ENCODE data around the gene NCSTN.

Gene NCSTN

GRCh38 chr1:160352555-160352954 lies 9.4 kb downstream of the NCSTN start:
- DNase-seq, result no peak

- no peak for DNase-seq
These were observed 10.0 kb downstream of the NCSTN start for GRCh38 chr1:160353223-160353622.

GRCh38 chr1:160354388-160354985 lies 11.3 kb downstream of the NCSTN start:
- DNase-seq, result peak in 1 of 5 experiments; percentile 40

GRCh38 chr1:160357286-160358002 lies 14.3 kb downstream of the NCSTN start:
- no peak for DNase-seq

GRCh38 chr1:160358073-160358472 lies 14.9 kb downstream of the NCSTN start:
- no peak for DNase-seq

GRCh38 chr1:160359559-160360226 lies 16.5 kb downstream of the NCSTN start:
- DNase-seq, result no peak

GRCh38 chr1:160360227-160360695 lies 17.1 kb downstream of the NCSTN start:
- no peak for DNase-seq

GRCh38 chr1:160361199-160361598 lies 18.0 kb downstream of the NCSTN start:
- no peak for DNase-seq

GRCh38 chr1:160361814-160362167 lies 18.6 kb downstream of the NCSTN start:
- DNase-seq, result no peak

GRCh38 chr1:160362168-160362957 lies 19.2 kb downstream of the NCSTN start:
- no peak for DNase-seq

GRCh38 chr1:160363010-160363409 lies 19.8 kb downstream of the NCSTN start:
- no peak for DNase-seq

- no peak for DNase-seq
These were observed 21.0 kb downstream of the NCSTN start for GRCh38 chr1:160363951-160364735.

GRCh38 chr1:160365325-160365724 lies 22.1 kb downstream of the NCSTN start:
- no peak for DNase-seq

- DNase-seq, result no peak
These were observed 23.7 kb downstream of the NCSTN start, which contains the start of gene NHLH1 for GRCh38 chr1:160366731-160367515. TSS of gene NHLH1 (plus strand) at chr1:160367071. CDS start at chr1:160370732, 3,661 bp downstream.

GRCh38 chr1:160367516-160367900 lies 24.3 kb downstream of the NCSTN start:
- DNase-seq, result no peak

GRCh38 chr1:160367934-160368923 lies 25.0 kb downstream of the NCSTN start:
- DNase-seq, result no peak

GRCh38 chr1:160369087-160369486 lies 25.9 kb downstream of the NCSTN start:
- DNase-seq, result no peak

GRCh38 chr1:160370561-160371345 lies 27.6 kb downstream of the NCSTN start:
- DNase-seq, result no peak

GRCh38 chr1:160371346-160371631 lies 28.1 kb downstream of the NCSTN start:
- no peak for DNase-seq

All from T-helper 2 cell (primary cell).